ENCODE measurements around the gene LRRC3C.

- no peak for TF ChIP-seq CTCF (IDR thresholded peaks at IDR 0.05; ENCODE audit: low read length)
- no peak for TF ChIP-seq EZH2 (optimal IDR thresholded peaks at IDR 0.05; ENCODE audit: low read depth, low read length)
- no peak for TF ChIP-seq EZH2phosphoT487 (IDR thresholded peaks at IDR 0.05; ENCODE audit: low read length)
Measured at GRCh38 chr17:39988206-39988810, 60.8 kb downstream of the LRRC3C start.

Data from MM.1S (cell line).